ENCODE measurements around the gene KRT12. TPM values are rescaled to one million over a fixed set of nuclear protein-coding genes. Genes with fewer than 3 reads are reported as not detected.

KRT12 gene
- total and polyA plus RNA-seq, 2 experiments from 2014 or later = not detected

GRCh38 chr17:40912486-40913210, 45.6 kb upstream of the KRT12 start:
- peaks cover 4% of the 10 kb centered on the region for H3K4me1 ChIP-seq (ENCODE audit: low read depth)
- TF ChIP-seq CTCF (IDR thresholded peaks at IDR 0.05; ENCODE audit: low read depth, low read length) = no peak

GRCh38 chr17:40910441-40910841, 43.4 kb upstream of the KRT12 start:
- H3K36me3 ChIP-seq = no peaks in the 10 kb centered on the region
- peak in 1 of 2 donors; percentile 24 for DNase-seq (ENCODE audit: low read depth in 1 of 2, low spot score in 1 of 2)
- no peak overlapping the region for H3K4me3 ChIP-seq
- H3K27me3 ChIP-seq = peaks cover 47% of the 10 kb centered on the region
- no peak overlapping the region for H3K27ac ChIP-seq
- H3K4me1 ChIP-seq (ENCODE audit: low read depth) = peaks cover 4% of the 10 kb centered on the region
- TF ChIP-seq CTCF (IDR thresholded peaks at IDR 0.05; ENCODE audit: low read depth, low read length) = no peak
- no peaks in the 10 kb centered on the region for H3K9me3 ChIP-seq (ENCODE audit: low read depth)

More at GRCh38 chr17:40912486-40913210, 45.6 kb upstream of the KRT12 start:
- DNase-seq (ENCODE audit: low read depth in 1 of 2, low spot score in 1 of 2) = no peak
- no peaks in the 10 kb centered on the region for H3K9me3 ChIP-seq (ENCODE audit: low read depth)
- H3K27me3 ChIP-seq = peaks cover 48% of the 10 kb centered on the region
- no peak overlapping the region for H3K4me3 ChIP-seq
- no peak overlapping the region for H3K27ac ChIP-seq
- H3K36me3 ChIP-seq = no peaks in the 10 kb centered on the region

- Histone ChIP-seq H3K27ac (no peak overlapping the region), H3K27me3 (peaks cover 50% of the 10 kb centered on the region), H3K4me3 (no peak overlapping the region), H3K36me3 (no peaks in the 10 kb centered on the region), H3K9me3 (ENCODE audit: low read depth) (no peaks in the 10 kb centered on the region), H3K4me1 (ENCODE audit: low read depth) (peaks cover 4% of the 10 kb centered on the region)
- TF ChIP-seq CTCF (IDR thresholded peaks at IDR 0.05; ENCODE audit: low read depth, low read length) = no peak
- DNase-seq (ENCODE audit: low read depth in 1 of 2, low spot score in 1 of 2) = peak in 1 of 2 donors; percentile 71
These were observed 42.7 kb upstream of the KRT12 start for GRCh38 chr17:40909755-40910154.

GRCh38 chr17:40909351-40909750, 42.3 kb upstream of the KRT12 start:
- Histone ChIP-seq H3K36me3 (no peaks in the 10 kb centered on the region), H3K4me1 (ENCODE audit: low read depth) (peaks cover 4% of the 10 kb centered on the region), H3K27ac (no peak overlapping the region), H3K4me3 (no peak overlapping the region), H3K27me3 (peaks cover 52% of the 10 kb centered on the region), H3K9me3 (ENCODE audit: low read depth) (no peaks in the 10 kb centered on the region)
- DNase-seq (ENCODE audit: low read depth in 1 of 2, low spot score in 1 of 2) = peak; percentile 86 to 96
- TF ChIP-seq CTCF (IDR thresholded peaks at IDR 0.05; ENCODE audit: low read depth, low read length) = peak; percentile 79

GRCh38 chr17:40906613-40907012, 39.6 kb upstream of the KRT12 start:
- H3K36me3 ChIP-seq = no peaks in the 10 kb centered on the region
- H3K27me3 ChIP-seq = peaks cover 59% of the 10 kb centered on the region
- H3K27ac ChIP-seq = no peak overlapping the region
- no peak for TF ChIP-seq CTCF (IDR thresholded peaks at IDR 0.05; ENCODE audit: low read depth, low read length)
- no peak for DNase-seq (ENCODE audit: low read depth in 1 of 2, low spot score in 1 of 2)
- H3K9me3 ChIP-seq (ENCODE audit: low read depth) = no peaks in the 10 kb centered on the region
- H3K4me3 ChIP-seq = no peak overlapping the region
- H3K4me1 ChIP-seq (ENCODE audit: low read depth) = peaks cover 1% of the 10 kb centered on the region
